HG03520 (cell line): ENCODE results near the gene LRRC8D.

Experiments
- ATAC-seq: cut with Tn5 transposase; IDR thresholded peaks from one replicate; pipeline ENCODE4 v1.9.1; 2021; ENCODE audit warnings: mild to moderate bottlenecking, moderate library complexity; ENCODE audit not compliant: unreplicated experiment

LRRC8D gene

DNA sequence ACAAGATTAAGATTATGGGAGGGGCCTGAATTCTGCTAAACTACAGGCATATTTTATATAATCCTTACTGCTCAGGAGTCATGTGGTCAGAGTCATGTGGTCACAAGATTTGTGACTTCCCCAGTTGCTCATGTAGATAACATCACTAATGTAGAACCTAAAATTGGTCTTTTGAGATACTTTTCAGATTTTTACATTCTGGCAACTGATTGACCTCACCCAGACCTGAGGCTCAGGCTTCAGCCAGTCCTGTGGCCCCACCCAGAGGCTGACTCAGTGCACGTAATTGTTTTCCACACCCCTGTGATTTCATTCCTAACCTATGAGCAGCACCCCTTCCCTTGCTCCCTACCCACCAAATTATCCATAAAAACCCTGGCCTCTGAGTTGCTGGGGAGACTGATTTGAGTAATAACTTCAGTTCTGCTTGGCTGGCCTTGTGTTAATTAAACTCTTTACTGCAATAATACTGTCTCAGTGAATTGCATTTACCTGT, 132.3 kb downstream of the LRRC8D start:
- ATAC-seq: peak; percentile 54

DNA sequence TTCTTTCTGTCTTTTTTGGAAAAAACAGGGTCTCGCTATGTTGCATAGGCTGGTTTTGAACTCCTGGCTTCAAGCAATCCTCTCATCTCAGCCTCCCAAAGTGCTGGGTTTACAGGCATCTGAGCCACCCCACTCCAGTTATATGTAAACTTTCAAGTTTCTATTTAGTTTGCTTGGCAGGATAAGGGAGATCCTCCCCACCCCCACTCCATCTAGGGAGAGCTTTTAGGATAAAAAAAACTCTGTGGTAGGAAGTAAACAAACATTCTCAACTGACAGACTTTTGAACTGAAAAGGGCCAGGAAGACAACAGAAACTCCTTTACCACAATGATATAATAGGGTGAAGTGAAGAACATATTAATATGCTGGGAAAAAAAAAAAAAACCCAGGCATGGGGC, 133.1 kb downstream of the LRRC8D start:
- ATAC-seq: no peak

DNA sequence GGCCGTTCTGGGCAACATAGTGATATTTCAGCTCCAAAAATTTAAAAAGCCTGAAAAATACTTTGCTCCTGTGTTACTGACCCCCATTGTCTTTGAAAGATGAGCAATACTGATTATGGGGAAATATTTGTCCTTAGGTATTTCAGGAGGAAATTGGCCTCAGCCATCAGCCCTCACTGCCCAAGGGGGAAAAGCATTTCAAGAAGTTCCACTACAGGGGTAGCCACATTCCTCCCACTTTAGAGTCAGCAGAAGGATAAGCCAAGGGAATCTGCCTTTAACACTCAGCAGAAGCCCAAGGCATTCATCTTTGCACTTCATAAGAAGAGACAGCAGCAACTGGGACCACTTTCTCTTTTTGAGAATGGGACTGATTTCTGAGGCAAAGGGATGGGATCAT, 133.6 kb downstream of the LRRC8D start:
- ATAC-seq: no peak

DNA sequence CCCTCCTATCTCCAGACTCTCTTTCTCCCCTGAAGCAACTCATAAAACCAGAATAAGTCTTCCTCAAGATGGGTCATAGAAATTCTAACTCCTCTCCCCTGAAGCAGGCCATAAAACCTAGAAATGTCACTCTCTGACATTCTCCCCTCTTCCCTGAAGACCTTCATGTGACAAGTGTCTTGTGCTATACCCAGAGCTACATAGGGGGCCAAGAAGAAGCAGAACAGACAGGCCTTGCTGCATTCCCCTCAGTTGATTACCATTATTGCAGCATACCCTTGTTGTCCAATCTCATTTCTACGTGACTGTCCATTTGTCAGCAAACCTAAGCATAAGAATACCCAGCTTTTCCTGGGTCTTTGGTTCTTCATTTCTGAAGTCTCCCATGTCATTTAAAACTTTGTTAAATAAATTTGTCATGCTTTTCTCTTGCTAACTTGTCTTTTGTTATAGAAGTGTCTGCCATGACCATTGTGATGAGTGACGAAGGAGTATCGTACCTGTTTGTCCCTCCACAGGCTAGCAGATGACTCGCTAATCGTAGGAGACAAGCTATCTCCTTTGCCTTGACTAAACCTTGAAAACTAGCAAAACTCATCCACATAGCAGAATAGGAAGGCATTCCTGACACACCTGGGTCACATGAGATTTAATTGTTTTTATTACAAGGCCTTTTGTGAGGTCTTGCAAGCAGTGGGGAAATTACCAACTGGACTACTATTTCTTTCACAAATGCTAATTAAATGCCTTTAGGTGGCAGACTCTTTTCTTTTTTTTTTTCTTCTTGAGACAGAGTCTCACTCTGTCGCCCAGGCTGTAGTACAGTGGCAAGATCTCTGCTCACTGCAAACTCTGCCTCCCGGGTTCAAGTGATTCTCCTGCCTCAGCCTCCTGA, 134.7 kb downstream of the LRRC8D start:
- no peak for ATAC-seq

DNA sequence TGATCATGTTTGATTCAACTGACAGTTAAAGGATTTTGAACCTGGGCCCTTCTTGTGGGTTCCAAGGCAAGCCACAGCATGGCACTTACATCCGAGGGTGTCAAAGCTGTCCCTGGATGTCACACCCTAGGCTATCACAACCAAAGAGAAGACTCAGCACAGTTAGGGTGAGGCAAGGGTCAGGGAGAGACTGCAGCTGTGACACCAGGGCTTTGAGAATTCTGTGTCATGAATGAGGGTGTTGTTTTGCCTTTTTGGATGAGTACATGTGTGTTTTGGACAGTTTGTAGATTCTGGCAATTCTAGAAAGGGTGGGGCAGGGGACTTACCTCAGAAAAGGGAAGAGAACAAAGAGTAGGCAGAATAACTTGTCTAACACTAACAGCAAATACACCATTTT, 136.3 kb downstream of the LRRC8D start:
- ATAC-seq: no peak

DNA sequence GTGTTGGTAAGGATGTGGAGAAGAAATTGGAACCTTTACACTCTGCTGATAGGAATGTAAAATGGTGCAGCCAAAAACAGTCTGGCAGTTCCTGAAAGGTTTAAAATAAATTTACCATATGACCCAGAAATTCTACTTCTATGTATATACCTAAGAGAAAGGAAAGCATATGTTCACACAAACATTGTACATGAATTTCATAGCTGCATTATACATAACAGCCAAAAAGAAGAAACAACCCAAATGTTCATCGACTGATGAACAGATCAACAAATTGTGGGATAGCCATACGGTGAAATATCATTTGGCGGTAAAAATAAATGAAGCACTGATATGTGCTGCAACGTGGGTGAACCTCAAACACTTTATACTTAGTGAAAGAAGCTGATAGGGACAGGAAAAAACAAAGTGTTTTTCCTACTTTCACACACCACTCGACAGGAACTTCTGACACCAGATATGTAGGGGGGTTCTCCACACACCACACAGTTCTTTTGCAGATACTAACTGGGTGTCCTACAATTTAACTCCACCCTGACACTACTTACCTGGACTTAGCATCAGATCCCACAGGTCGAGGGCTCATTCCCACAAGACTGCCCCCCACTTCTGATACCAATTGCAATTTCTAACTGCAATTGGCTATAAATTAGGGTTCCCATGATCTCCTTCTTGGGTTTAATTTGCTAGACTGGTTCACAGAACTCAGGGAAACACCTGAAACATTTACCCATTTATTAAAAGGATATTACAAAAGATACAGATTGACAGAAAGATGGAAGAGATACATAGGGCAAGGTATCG, 138.2 kb downstream of the LRRC8D start:
- ATAC-seq: no peak

DNA sequence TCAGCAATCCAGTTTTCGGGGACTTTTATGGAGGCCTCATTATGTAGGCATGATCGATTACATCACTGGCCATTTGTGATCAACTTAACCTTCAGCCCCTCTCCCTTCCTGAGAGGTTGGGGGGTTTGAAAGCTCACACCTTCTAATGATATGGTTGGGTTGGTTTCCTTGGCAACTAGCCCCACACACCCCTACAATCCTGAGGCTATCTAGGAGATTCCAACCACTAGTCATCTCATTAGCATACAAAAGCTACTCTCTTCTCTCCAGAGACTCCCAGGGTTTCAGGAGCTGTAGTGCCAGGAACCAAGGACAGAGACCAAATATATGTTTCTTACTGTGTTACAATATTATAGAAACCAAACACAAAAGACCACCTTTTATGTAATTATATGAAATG, 138.9 kb downstream of the LRRC8D start:
- ATAC-seq: no peak

DNA sequence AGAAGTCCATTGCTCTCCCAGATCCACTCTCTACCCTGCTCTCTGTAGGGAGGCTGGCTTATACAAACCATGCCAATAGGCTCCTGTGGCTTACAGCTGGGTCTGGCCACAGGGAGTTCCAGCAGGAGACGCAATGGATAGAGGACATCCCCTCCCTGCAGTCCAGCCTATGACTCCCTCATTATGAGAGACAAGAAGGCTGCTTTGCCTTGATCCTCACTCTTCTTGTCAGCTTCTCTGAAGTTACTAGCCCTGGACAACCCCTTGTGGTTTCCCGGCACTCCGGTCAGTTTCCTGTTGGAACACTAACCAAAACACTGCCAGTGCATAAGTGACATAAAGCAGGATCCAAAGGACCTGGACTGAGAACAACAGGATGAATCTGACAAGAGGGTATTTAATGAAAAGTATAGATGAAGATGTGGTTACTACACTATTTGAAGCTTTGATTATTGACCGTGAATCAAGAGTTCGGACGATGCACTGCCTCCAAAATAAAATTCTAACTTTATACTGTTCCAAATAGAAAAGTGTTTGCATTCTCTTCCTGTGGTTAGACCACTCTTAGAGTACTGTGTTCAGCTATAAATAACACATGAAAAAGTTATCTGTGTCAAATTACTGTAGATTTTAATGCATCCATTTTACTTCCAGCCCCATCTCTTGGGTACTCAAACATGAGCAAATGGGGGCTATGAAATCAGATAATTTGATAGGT, 141.4 kb downstream of the LRRC8D start:
- no peak for ATAC-seq

DNA sequence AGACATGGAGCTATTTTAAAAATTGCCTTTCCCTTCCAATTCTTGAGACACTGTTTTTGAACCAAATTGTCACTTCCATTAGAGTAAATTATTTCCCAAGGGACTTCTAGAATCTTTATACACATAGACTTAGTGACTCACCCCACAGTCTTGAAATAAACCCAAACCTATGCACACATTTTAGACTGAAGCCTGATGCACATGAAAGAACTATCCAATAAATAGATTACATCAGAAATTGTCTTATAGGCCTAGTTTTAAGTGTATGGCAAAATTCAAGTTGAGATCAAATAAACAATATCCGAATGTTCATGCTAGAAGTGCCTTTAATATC, 141.9 kb downstream of the LRRC8D start:
- no peak for ATAC-seq

DNA sequence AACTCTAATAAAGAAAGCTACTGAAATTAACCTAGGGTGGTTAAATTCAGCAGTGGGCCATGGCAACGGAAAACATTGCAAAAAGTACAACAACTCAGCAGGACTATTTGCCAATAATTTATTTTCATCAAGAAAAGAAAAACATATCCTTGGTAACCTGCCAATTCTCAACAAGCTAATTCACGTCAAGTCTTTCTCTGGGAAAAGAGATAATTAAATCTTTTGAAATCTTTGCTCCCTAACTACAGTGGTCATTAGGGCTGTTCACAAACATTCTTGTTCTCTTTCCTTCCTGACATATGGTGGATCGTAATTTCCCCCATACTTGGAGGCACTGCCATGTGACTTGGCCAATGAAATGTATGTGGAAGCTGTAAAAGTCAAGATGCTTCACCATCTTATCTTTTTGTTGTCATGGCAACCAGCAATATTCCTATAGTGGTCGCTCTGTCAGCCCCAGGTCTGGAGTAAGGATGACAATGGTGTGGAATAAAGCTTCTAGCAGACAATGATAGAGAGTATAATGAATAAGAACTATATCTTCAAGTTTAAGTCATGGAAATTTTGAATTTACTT, 144.4 kb downstream of the LRRC8D start:
- no peak for ATAC-seq

DNA sequence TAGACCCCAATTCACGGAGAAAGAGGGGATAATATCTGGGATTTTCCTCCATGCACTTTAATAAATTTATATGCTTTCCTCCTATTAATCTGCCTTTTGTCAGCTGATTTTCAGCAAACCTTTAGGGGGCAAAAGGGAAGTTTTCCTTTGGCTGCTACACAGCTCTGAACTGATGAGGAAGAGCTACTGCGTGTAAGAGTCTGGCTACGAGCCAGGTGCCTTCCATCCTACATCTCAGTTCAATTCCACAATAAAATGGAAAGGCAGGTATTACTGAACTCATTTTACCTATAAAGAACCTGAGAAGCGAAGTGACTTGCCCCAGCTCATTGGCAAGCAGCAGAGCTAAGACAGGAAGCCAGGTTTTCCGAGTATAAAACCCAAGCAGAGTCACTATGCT, 145.8 kb downstream of the LRRC8D start:
- ATAC-seq: no peak

DNA sequence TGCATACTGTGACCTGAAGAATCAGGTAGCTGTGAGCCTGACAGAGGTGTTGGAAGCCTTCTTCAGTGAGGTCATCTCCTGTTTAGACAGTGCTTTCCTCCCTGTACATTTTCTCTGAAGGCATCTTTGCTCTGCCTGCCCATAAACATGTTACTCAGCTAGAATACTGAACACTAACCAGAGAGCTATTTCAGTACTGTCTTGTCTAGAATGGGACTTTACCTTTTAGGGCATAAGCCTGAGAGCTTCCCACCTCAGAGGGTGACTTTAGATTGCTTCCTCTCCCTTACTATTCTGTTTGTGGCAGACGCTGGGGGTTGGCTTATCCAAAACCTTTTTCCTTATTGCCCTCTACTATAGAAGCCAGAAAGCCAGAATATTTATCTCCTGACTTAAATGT, 150.8 kb downstream of the LRRC8D start:
- ATAC-seq: no peak

DNA sequence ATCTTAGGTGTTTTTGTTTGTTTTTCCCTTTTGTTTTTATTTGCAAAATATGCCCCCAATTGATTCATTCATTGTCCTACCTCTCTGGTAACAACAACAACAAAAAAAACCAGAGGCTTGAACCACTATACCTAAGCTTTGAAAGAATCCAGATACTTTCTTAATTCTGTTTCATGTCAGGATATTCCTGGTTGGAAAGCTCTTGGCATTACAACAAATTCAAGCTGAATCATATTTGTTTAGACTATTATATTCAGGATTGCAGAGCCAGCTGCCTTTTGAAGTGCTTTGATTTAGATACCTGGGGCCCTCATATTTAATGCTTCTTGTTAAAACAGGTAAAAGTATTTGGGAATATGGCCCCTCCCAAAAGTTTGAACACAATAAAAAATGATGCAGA, 151.2 kb downstream of the LRRC8D start:
- no peak for ATAC-seq

DNA sequence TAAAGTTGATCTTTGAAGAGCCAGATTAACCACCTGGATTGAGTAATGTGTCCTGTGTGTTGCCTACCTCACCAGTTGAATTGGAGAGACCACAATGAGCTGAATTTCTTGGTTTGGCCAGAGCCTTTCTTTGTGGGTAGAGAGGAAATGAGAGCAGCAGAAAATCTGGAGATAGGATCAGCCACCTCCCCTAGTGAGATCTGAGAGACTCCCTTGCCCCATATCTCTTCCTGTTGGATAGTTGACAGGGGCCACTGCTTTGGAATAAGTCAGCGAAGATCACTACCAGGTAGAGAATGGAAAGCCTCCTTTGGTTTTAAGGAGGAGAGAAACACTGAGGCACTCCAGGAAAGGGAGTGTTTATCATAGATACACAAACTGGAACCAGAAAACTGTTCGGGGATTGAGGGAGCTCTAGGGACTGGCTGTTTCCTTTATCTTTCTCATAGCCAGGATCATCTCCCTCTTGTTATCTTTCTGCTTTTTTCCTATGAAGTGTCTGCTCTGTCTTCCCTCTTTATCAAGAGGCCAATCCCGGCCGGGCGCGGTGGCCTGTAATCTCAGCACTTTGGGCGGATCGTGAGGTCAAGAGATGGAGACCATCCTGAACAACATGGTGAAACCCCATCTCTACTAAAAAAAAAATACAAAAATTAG, 152.8 kb downstream of the LRRC8D start:
- ATAC-seq: no peak

DNA sequence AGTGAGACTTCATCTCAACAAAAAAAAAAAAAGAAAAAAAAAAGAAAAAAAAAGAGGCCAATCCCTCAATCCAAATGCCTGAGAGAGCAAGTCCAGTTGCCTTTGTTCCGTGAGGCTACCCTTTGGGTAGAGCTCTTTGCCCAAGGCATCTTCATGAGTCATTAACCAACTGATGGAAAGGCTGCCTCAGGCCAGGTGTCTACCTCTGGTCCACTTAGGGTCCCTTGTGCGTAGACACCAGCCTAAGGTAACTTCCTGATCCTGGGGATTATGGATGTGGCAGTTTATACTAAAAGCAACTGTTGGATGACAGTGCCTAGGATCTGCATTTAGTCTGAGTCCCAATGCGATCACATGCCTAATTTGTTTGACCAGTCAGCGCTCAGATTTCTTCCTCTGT, 153.4 kb downstream of the LRRC8D start:
- no peak for ATAC-seq

DNA sequence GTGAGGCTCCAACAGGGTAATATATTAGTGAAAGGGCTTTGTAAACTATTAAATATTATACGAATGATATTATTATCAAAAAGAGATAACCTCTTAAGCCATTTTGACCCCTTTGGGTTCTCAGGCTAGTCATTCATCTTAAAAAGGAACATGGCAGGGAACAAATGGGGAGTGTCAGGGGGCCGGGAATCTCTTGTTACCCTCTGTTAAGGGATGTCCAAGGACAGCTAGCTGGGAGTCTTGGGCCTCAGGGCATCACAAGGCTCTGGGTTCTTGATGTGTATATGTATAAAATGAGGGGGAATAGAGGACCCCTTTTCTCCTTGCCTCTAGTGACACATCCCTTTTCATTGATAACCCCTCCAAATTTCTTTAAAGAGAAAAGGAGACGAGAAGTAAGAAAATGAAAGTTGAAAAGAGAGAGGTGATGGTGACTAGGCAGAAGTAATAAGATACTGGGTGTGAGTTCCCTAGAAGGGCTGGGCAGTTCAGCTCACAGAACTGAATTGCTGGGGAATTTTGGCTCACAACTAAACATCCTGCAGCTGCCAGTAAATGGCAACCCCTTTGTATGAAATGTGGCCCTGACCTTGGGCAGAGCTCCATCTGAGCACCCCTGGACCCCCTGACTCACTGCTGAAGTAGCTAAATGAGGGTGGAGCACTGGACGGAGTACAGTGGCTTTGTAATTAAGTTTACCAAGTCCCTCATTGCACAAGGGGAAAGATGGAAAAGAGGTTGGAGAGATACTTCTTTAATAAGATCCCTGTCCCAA, 154.1 kb downstream of the LRRC8D start:
- ATAC-seq: no peak

DNA sequence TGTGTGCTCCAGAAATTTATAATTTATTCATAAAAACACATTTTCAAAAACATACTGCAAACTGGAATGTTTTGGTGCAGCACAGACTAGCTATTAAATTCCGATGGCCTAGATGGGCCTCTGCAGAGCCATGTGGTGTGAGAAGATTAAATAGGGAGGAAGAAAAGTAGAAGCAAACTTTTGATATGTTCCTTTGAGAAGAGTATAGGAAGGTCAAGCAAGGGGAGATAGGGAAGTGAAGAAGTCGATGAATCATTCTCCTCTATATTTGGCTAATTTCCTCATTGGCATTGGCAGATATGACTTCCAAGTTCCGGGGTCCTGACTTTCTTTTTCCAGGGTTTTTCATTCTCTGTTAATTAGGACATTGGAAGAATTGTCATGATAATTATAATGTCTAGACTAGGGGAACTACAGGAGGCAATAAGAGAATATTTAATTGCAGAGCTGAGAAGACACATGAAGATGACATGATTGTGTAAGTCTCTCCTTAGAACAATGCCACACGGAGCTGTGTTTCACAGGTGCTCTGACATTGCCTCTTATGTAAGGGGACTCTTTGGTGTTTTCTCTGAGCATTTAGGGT, 154.8 kb downstream of the LRRC8D start:
- no peak for ATAC-seq

DNA sequence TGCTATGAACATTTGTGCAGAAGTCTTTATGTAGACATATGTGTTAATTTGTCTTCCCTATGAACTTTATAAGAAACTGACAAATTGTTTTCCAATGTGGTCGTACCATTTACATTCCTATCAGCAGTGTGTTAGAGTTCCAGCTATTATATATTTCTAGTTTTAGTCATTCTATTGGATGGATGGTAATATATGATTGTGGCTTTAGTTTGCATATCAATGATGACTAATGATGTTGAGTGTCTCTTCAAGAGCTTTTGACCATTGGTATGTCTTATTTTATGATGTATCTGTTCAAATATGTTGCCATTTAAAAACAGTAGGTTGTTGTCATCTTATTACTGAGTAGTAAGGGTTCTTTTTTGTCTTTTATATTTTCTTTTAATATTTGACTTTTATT, 157.9 kb downstream of the LRRC8D start:
- no peak for ATAC-seq

DNA sequence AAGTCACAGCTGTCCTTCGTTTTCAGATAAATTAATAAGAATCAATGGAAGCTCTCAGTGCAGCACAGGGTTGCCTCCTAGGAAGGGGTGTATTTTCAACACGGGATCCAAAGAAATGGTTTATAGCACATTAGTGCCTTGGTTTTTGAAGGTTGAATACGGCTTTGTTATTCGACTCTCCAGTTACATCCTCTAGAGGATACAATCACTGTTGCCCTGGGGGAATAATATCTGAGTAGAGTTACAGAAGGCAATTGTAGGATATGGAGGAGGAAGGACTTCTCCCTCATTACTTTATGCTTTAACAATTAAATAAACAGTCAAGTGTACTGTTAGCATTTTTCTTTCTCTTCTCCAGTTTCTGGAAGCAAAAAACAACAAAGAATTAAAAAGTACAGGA, 159.8 kb downstream of the LRRC8D start:
- ATAC-seq: no peak
